IMR-90 (cell line): ENCODE data around the gene CCT7. TPM values are rescaled to one million over a fixed set of nuclear protein-coding genes. Genes with fewer than 3 reads are reported as not detected.

Experiments
- ATAC-seq: fragments of 200-7000 bp; cut with Tn5 transposase; 2 replicates; pipeline ENCODE4 v1.9.1; 2020; ENCODE audit warnings: low read depth, mild to moderate bottlenecking, moderate library complexity
- BruUV-seq: library from RNA; stranded (reverse); fragments of 400-500 nt; replicated peaks from 2 replicates; lab custom pipeline; 2021; lab: Mats Ljungman, UMichigan
- CTCF ChIA-PET: fragments of 300-600 bp; formaldehyde crosslinking; extraction: SDS; loops from one replicate; lab custom pipeline; 2021; ENCODE audit warnings: antibody characterized with exemption; lab: Yijun Ruan, JAX
- POLR2A ChIA-PET: fragments of 300-600 bp; sonication (Branson Sonifier 250); formaldehyde crosslinking; loops from one replicate; lab custom pipeline; 2022; ENCODE audit warnings: antibody characterized with exemption; ENCODE audit not compliant: unreplicated experiment; lab: Charles Lee
- DNase-seq: peaks from one replicate; pipeline ENCODE4 v3.0.0; 2013
- H2AFZ ChIP-seq: replicated peaks from 2 replicates; pipeline ENCODE3; 2013; ENCODE audit warnings: low read length, mild to moderate bottlenecking; ENCODE audit not compliant: poor library complexity
- H2AK5ac ChIP-seq: 2 replicates; pipeline ENCODE4 v1.6.1; 2013; ENCODE audit warnings: low read depth, low read length, inconsistent platforms
- H2AK9ac ChIP-seq: replicated peaks from 2 replicates; pipeline ENCODE3; 2013; ENCODE audit warnings: mild to moderate bottlenecking, low read depth, low read length, moderate library complexity; ENCODE audit not compliant: poor library complexity
- H2BK120ac ChIP-seq: 2 replicates; pipeline ENCODE4 v1.6.1; 2013; ENCODE audit warnings: low read depth, low read length, inconsistent platforms
- H2BK15ac ChIP-seq: 3 replicates; pipeline ENCODE4 v1.6.1; 2013; ENCODE audit warnings: low read depth, low read length, inconsistent platforms
- H2BK20ac ChIP-seq: 2 replicates; pipeline ENCODE4 v1.6.1; 2013; ENCODE audit warnings: low read depth, mild to moderate bottlenecking, inconsistent platforms, low read length, moderate library complexity
- H2BK5ac ChIP-seq: 2 replicates; pipeline ENCODE4 v1.6.1; 2013; ENCODE audit warnings: mild to moderate bottlenecking, low read depth, low read length, inconsistent platforms; ENCODE audit not compliant: poor library complexity, severe bottlenecking
- H3K14ac ChIP-seq: replicated peaks from 2 replicates; pipeline ENCODE4 v1.6.1; 2013; ENCODE audit warnings: low read depth, low read length, inconsistent platforms
- H3K18ac ChIP-seq: 2 replicates; pipeline ENCODE4 v1.6.1; 2013; ENCODE audit warnings: low read depth, low read length, control low read depth
- H3K23ac ChIP-seq: 2 replicates; pipeline ENCODE4 v1.6.1; 2013; ENCODE audit warnings: low read depth, low read length, inconsistent platforms
- H3K27ac ChIP-seq: 2 replicates; pipeline ENCODE4 v1.5.1; 2013; ENCODE audit warnings: mild to moderate bottlenecking, control low read depth, low read length; ENCODE audit not compliant: insufficient read depth
- H3K27me3 ChIP-seq: 2 replicates; pipeline ENCODE4 v1.6.1; 2013; ENCODE audit warnings: low read length; ENCODE audit not compliant: control insufficient read depth, insufficient read depth
- H3K36me3 ChIP-seq: 2 replicates; pipeline ENCODE4 v1.6.1; 2013; ENCODE audit warnings: low read length, mixed read lengths; ENCODE audit not compliant: control insufficient read depth, insufficient read depth
- H3K4ac ChIP-seq: 2 replicates; pipeline ENCODE4 v1.6.1; 2013; ENCODE audit warnings: low read depth, low read length, inconsistent platforms
- H3K4me1 ChIP-seq: 2 replicates; pipeline ENCODE4 v1.6.1; 2013; ENCODE audit warnings: low read length, mixed read lengths; ENCODE audit not compliant: control insufficient read depth, insufficient read depth
- H3K4me2 ChIP-seq: 2 replicates; pipeline ENCODE4 v1.6.1; 2013; ENCODE audit warnings: low read depth, mild to moderate bottlenecking, control low read depth, low read length, moderate library complexity
- H3K4me3 ChIP-seq: 2 replicates; pipeline ENCODE4 v1.5.1; 2013; ENCODE audit warnings: low read depth, mild to moderate bottlenecking, control low read depth, low read length, moderate library complexity; ENCODE audit not compliant: insufficient read depth
- H3K56ac ChIP-seq: 2 replicates; pipeline ENCODE4 v1.6.1; 2013; ENCODE audit warnings: low read length, inconsistent platforms; ENCODE audit not compliant: insufficient read depth; ENCODE audit errors: extremely low read depth
- H3K79me1 ChIP-seq, 2 experiments: 2 replicates each; pipeline ENCODE4 v1.6.1; 2013; ENCODE audit warnings: low read length in 2 of 2, inconsistent platforms in 1 of 2, low read depth in 1 of 2
- H3K9ac ChIP-seq: 2 replicates; pipeline ENCODE4 v1.6.1; 2013; ENCODE audit warnings: low read depth, low read length, control low read depth
- H3K9me1 ChIP-seq: 2 replicates; pipeline ENCODE4 v1.6.1; 2013; ENCODE audit warnings: low read length, inconsistent platforms; ENCODE audit not compliant: insufficient read depth
- H3K9me3 ChIP-seq: 2 replicates; pipeline ENCODE4 v1.6.1; 2013; ENCODE audit warnings: low read length; ENCODE audit not compliant: control insufficient read depth, insufficient read depth
- H4K20me1 ChIP-seq: 2 replicates; pipeline ENCODE4 v1.6.1; 2013; ENCODE audit warnings: low read length, inconsistent platforms; ENCODE audit not compliant: insufficient read depth
- H4K5ac ChIP-seq: 2 replicates; pipeline ENCODE4 v1.6.1; 2013; ENCODE audit warnings: mild to moderate bottlenecking, low read depth, low read length, control low read depth
- H4K8ac ChIP-seq, 2 experiments: 2 replicates each; pipeline ENCODE4 v1.6.1; 2013; ENCODE audit warnings: low read depth in 2 of 2, low read length in 2 of 2, control low read depth in 1 of 2, inconsistent platforms in 1 of 2
- H4K91ac ChIP-seq: 2 replicates; pipeline ENCODE4 v1.6.1; 2013; ENCODE audit warnings: low read depth, low read length, inconsistent platforms; ENCODE audit not compliant: insufficient read depth
- BHLHE40 ChIP-seq: fragments of 150-350 bp; IDR thresholded peaks from 2 replicates; pipeline ENCODE4 v1.6.1; 2016; ENCODE audit warnings: mild to moderate bottlenecking, low read depth, low read length
- CEBPB ChIP-seq: IDR thresholded peaks from 2 replicates; pipeline ENCODE4 v1.6.1; 2012; ENCODE audit warnings: low read depth, low read length, improper control_type of control experiment
- MAFK ChIP-seq: IDR thresholded peaks from 2 replicates; pipeline ENCODE4 v1.6.1; 2012; ENCODE audit warnings: low read depth, low read length, improper control_type of control experiment
- RCOR1 ChIP-seq: IDR thresholded peaks from 2 replicates; pipeline ENCODE4 v1.6.1; 2012; ENCODE audit warnings: mild to moderate bottlenecking, low read length, improper control_type of control experiment; ENCODE audit not compliant: insufficient replicate concordance
- WGBS, 2 experiments: methylation state at CpG; one replicate each; pipeline versions ENCODE4 v1.1.5 to v1.1.7; 2013; ENCODE audit warnings: missing lambda C conversion rate in 2 of 2; ENCODE audit not compliant: insufficient read length in 1 of 2; ENCODE audit errors: extremely low coverage in 2 of 2; 5-methylcytosine and 5-hydroxymethylcytosine counted together
- dilution Hi-C: fragments of 300-500 bp; cut with HindIII; formaldehyde crosslinking; loops from one replicate; pipeline ENCODE4 v1.14.3; 2018; ENCODE audit warnings: low sequenced_read_pairs; ENCODE audit not compliant: unreplicated experiment
- in situ Hi-C: fragments of 300-500 bp; cut with MboI; formaldehyde crosslinking; loops from 3 replicates; pipeline ENCODE4 v1.14.3; 2019; ENCODE audit warnings: low sequenced_read_pairs, inconsistent platforms, mixed read lengths
- intact Hi-C: fragments of 100-400 bp; cut with micrococcal nuclease; formaldehyde crosslinking; loops from 2 replicates; pipeline ENCODE4 v1.10.0; 2022
- polyA plus RNA-seq, 3 experiments: library from polyadenylated mRNA; depleted of rRNA; stranded (reverse); fragments of >200 nt; gene quantifications; 2 replicates each; pipeline ENCODE4 v1.2.3, GENCODE V29; 2012; ENCODE audit warnings: low replicate concordance in 1 of 3
- total RNA-seq: library from RNA; depleted of rRNA; stranded (reverse); fragments of >200 nt; gene quantifications from 2 replicates; pipeline ENCODE4 v1.2.3, GENCODE V29; 2012
- TF ChIP-seq, protein P1 (sequence below): fragments of 150-350 bp; IDR thresholded peaks from 2 replicates; pipeline ENCODE4 v1.6.1; 2017; ENCODE audit warnings: mild to moderate bottlenecking, antibody characterized with exemption, low read length, low read depth
- TF ChIP-seq, protein P2 (sequence below): conservative IDR thresholded peaks from 2 replicates; pipeline ENCODE4 v1.5.1; 2012; ENCODE audit warnings: mild to moderate bottlenecking, low read depth, low read length, improper control_type of control experiment

CCT7 gene
- total and polyA plus RNA-seq, 2 of the 4 experiments (the other 2 are of a cell fraction): 321 to 575 TPM

DNA sequence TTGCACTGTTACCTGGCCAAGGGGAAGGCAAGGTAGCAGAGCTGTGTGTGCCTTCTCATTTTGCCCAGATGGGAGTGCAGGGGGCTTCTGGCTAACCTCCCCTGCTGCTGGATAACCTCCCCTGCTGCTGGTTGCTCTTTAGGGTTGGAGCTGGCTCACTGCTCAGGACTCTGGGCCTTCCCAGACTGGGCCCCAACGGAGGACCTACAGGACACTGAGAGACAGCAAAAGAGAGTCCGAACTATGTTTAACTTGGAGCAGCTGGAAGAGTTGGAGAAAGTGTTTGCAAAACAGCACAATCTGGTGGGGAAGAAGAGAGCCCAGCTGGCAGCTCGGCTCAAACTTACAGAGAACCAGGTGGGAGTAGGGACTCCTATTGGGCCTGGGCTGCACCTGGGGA is 25.9 kb upstream of the CCT7 start:
- H2BK20ac ChIP-seq: no peak overlapping the region
- TF ChIP-seq RCOR1 (no peak), MAFK (no peak), CEBPB (no peak), BHLHE40 (no peak)
- TF ChIP-seq, protein P1, sequence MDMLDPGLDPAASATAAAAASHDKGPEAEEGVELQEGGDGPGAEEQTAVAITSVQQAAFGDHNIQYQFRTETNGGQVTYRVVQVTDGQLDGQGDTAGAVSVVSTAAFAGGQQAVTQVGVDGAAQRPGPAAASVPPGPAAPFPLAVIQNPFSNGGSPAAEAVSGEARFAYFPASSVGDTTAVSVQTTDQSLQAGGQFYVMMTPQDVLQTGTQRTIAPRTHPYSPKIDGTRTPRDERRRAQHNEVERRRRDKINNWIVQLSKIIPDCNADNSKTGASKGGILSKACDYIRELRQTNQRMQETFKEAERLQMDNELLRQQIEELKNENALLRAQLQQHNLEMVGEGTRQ: no peak
- TF ChIP-seq, protein P2, sequence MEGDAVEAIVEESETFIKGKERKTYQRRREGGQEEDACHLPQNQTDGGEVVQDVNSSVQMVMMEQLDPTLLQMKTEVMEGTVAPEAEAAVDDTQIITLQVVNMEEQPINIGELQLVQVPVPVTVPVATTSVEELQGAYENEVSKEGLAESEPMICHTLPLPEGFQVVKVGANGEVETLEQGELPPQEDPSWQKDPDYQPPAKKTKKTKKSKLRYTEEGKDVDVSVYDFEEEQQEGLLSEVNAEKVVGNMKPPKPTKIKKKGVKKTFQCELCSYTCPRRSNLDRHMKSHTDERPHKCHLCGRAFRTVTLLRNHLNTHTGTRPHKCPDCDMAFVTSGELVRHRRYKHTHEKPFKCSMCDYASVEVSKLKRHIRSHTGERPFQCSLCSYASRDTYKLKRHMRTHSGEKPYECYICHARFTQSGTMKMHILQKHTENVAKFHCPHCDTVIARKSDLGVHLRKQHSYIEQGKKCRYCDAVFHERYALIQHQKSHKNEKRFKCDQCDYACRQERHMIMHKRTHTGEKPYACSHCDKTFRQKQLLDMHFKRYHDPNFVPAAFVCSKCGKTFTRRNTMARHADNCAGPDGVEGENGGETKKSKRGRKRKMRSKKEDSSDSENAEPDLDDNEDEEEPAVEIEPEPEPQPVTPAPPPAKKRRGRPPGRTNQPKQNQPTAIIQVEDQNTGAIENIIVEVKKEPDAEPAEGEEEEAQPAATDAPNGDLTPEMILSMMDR: no peak
- ChIA-PET CTCF (interaction anchor here (0.7 kb wide), 1 partner anchor 27 kb away, joined by 8 read pairs; no protein-coding TSS in a partner anchor), POLR2A (no interaction called here)
- 20% methylated on average over 1 of the region's 3 CpGs; no CpG with 5 or more reads in 1 of the 2 experiments for WGBS, 2 experiments
- H3K14ac ChIP-seq: no peak overlapping the region
- no peaks in the 10 kb centered on the region for H4K20me1 ChIP-seq
- dilution Hi-C loops: no loop called here
- no peak overlapping the region for H3K27ac ChIP-seq
- no peak overlapping the region for H3K56ac ChIP-seq
- no peak overlapping the region for H2AK9ac ChIP-seq
- no peak overlapping the region for H3K9ac ChIP-seq
- DNase-seq (no peak), ATAC-seq (no peak)
- H3K4me3 ChIP-seq: no peak overlapping the region
- peaks cover 38% of the 10 kb centered on the region for H3K27me3 ChIP-seq
- H4K5ac ChIP-seq: no peak overlapping the region
- no peak overlapping the region for H3K23ac ChIP-seq
- no peak overlapping the region for H3K4me2 ChIP-seq
- H2AK5ac ChIP-seq: no peak overlapping the region
- peaks cover 3% of the 10 kb centered on the region; the same call in 1 of the 2 replicates for H3K4me1 ChIP-seq
- no peak overlapping the region for H4K8ac ChIP-seq
- in situ Hi-C loops: no loop called here
- H3K9me1 ChIP-seq: no peaks in the 10 kb centered on the region
- H2BK120ac ChIP-seq: no peak overlapping the region
- no peak overlapping the region for H2AFZ ChIP-seq
- H3K18ac ChIP-seq: no peak overlapping the region
- no peak overlapping the region for H3K4ac ChIP-seq
- H4K91ac ChIP-seq: no peak overlapping the region
- intact Hi-C loops: no loop called here
- H3K79me1 ChIP-seq: no peaks in the 10 kb centered on the region
- no peaks in the 10 kb centered on the region for H3K9me3 ChIP-seq
- no peaks in the 10 kb centered on the region for H3K36me3 ChIP-seq
- BruUV-seq: no TSS peak
- H2BK15ac ChIP-seq: no peak overlapping the region
- H2BK5ac ChIP-seq: no peak overlapping the region
